Smooth muscle cell (in vitro differentiated cells): Measurements from ENCODE around the gene CHCHD6. TPM values are rescaled to one million over a fixed set of nuclear protein-coding genes. Genes with fewer than 3 reads are reported as not detected.

ENCODE experiments used
- DNase-seq: peaks from one replicate; lab custom pipeline; 2025; ENCODE audit not compliant: unreplicated experiment; lab: John Stamatoyannopoulos, UW
- H2AFZ ChIP-seq: fragments of 200-600 bp; sonication (generic); 2 replicates; pipeline ENCODE4 v1.6.0; 2016; ENCODE audit warnings: antibody characterized with exemption, low read depth, mild to moderate bottlenecking
- H3F3A ChIP-seq: fragments of 200-600 bp; sonication (generic); 2 replicates; pipeline ENCODE4 v1.6.0; 2017; ENCODE audit warnings: antibody characterized with exemption, low read depth
- H3K27ac ChIP-seq: fragments of 200-600 bp; sonication (generic); 2 replicates; pipeline ENCODE4 v1.5.1; 2016; ENCODE audit warnings: low read depth, mild to moderate bottlenecking
- H3K27me3 ChIP-seq: fragments of 200-600 bp; sonication (generic); 2 replicates; pipeline ENCODE4 v1.6.1; 2016; ENCODE audit warnings: low read depth, mild to moderate bottlenecking
- H3K36me3 ChIP-seq: fragments of 200-600 bp; sonication (generic); 2 replicates; pipeline ENCODE4 v1.5.1; 2016; ENCODE audit warnings: low read depth
- H3K4me1 ChIP-seq: fragments of 200-600 bp; sonication (generic); 2 replicates; pipeline ENCODE4 v1.5.1; 2016; ENCODE audit warnings: low read depth
- H3K4me2 ChIP-seq: fragments of 200-600 bp; sonication (generic); 2 replicates; pipeline ENCODE4 v1.6.0; 2016; ENCODE audit warnings: mild to moderate bottlenecking
- H3K4me3 ChIP-seq: fragments of 200-600 bp; sonication (generic); 2 replicates; pipeline ENCODE4 v1.5.1; 2016; ENCODE audit warnings: mild to moderate bottlenecking
- H3K79me2 ChIP-seq: fragments of 200-600 bp; sonication (generic); 2 replicates; pipeline ENCODE4 v1.6.0; 2016; ENCODE audit warnings: low read depth, mild to moderate bottlenecking
- H3K9ac ChIP-seq: fragments of 200-600 bp; sonication (generic); 2 replicates; pipeline ENCODE4 v1.6.0; 2016; ENCODE audit warnings: low read depth
- H3K9me3 ChIP-seq: fragments of 200-600 bp; sonication (generic); replicated peaks from 2 replicates; pipeline ENCODE4 v1.5.1; 2016; ENCODE audit warnings: low read depth
- H4K20me1 ChIP-seq: fragments of 200-600 bp; sonication (generic); 2 replicates; pipeline ENCODE4 v1.6.0; 2016; ENCODE audit warnings: low read depth
- CTCF ChIP-seq: fragments of 200-600 bp; sonication (generic); IDR thresholded peaks from 2 replicates; pipeline ENCODE4 v1.5.1; 2017; ENCODE audit warnings: borderline replicate concordance, mild to moderate bottlenecking, antibody characterized with exemption; ENCODE audit not compliant: insufficient read depth, poor library complexity, severe bottlenecking
- WGBS: methylation state at CpG from one replicate; pipeline ENCODE4 v1.1.7; 2016; ENCODE audit warnings: low lambda C conversion rate; 5-methylcytosine and 5-hydroxymethylcytosine counted together
- polyA plus RNA-seq: library from polyadenylated mRNA; unstranded; fragments of >200 nt; fragmentation: Nextera tagmentation; extraction: Ambion mirVana; gene quantifications from 2 replicates; pipeline ENCODE4 v1.2.1, GENCODE V29; 2016
- total RNA-seq: library from RNA; depleted of rRNA; stranded (reverse); fragments of >200 nt; gene quantifications from 2 replicates; pipeline ENCODE4 v1.2.3, GENCODE V29; 2014

The CHCHD6 gene
- total and polyA plus RNA-seq, 2 experiments from 2014 or later, result 6.7 to 27.2 TPM

DNA sequence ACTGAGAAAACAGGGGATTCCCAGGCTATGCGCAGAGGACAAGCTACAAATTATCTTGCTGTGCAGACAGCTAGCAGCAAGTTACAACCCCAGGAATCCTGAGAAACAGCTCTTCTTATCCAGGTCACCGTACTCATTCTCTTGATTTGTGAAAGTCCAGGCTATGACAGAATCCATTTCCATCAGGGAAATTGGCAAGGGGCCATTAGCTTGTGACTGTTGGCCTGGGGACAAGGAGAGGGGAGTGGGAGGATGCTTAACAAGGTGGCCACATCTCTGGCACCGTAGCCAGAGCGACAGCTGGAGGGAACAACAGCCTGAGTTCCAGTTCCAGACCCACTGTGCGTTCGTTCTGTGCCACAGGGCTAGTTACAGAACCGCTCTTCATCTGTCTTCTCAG lies 233.9 kb downstream of the CHCHD6 start:
- H3K4me2 ChIP-seq, result no peak overlapping the region
- no peak overlapping the region for H2AFZ ChIP-seq
- H3K4me3 ChIP-seq, result no peak overlapping the region
- 79% methylated on average over 7 of the region's 7 CpGs for WGBS
- H3K9ac ChIP-seq, result no peak overlapping the region
- no peaks in the 10 kb centered on the region for H3K27me3 ChIP-seq
- DNase-seq, result no peak
- no peaks in the 10 kb centered on the region for H3K9me3 ChIP-seq
- no peaks in the 10 kb centered on the region for H3K4me1 ChIP-seq
- H4K20me1 ChIP-seq, result no peaks in the 10 kb centered on the region
- TF ChIP-seq CTCF, result no peak
- no peak overlapping the region for H3K27ac ChIP-seq
- no peaks in the 10 kb centered on the region for H3K36me3 ChIP-seq
- no peaks in the 10 kb centered on the region for H3K79me2 ChIP-seq
- H3F3A ChIP-seq, result peaks cover 10% of the 10 kb centered on the region

GRCh38 chr3:126938520-126939337 lies 234.7 kb downstream of the CHCHD6 start:
- TF ChIP-seq CTCF, result no peak
- no peaks in the 10 kb centered on the region for H3K27me3 ChIP-seq
- H2AFZ ChIP-seq, result no peak overlapping the region
- H3K36me3 ChIP-seq, result no peaks in the 10 kb centered on the region
- H3F3A ChIP-seq, result peaks cover 4% of the 10 kb centered on the region
- H3K4me1 ChIP-seq, result no peaks in the 10 kb centered on the region
- no peak overlapping the region for H3K4me3 ChIP-seq
- no peak overlapping the region for H3K27ac ChIP-seq
- no peaks in the 10 kb centered on the region for H4K20me1 ChIP-seq
- H3K4me2 ChIP-seq, result no peak overlapping the region
- no peaks in the 10 kb centered on the region for H3K79me2 ChIP-seq
- DNase-seq, result no peak
- no peaks in the 10 kb centered on the region for H3K9me3 ChIP-seq
- H3K9ac ChIP-seq, result no peak overlapping the region
- whole genome bisulfite sequencing, result 86% methylated on average over 8 of the region's 8 CpGs

DNA sequence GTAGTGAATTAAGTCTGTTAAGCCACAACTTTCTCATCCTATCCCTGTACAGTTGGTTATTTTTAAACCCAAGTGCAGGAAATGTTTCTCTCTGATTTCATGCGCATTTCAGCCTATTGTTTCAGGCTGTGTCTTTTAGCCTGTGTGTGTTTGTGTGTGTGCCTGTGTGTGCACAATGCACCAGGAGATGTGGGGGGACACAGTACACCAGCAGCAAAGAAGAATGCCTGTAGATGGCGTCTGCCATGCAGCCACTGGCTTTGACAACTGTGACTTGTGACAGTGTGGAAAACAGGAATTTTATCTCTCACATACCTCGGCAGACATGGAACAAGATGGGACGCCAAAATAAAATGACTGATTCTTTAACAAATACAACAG lies 235.3 kb downstream of the CHCHD6 start:
- Histone ChIP-seq H3K4me2 (no peak overlapping the region), H3K4me1 (no peaks in the 10 kb centered on the region), H3K9me3 (no peaks in the 10 kb centered on the region), H3K79me2 (no peaks in the 10 kb centered on the region), H3K4me3 (no peak overlapping the region), H2AFZ (no peak overlapping the region), H3F3A (peaks cover 4% of the 10 kb centered on the region), H3K36me3 (no peaks in the 10 kb centered on the region), H3K27ac (no peak overlapping the region), H3K27me3 (no peaks in the 10 kb centered on the region), H4K20me1 (no peaks in the 10 kb centered on the region), H3K9ac (no peak overlapping the region)
- no peak for DNase-seq
- WGBS, result 39% methylated on average over 4 of the region's 4 CpGs
- no peak for TF ChIP-seq CTCF

GRCh38 chr3:126939733-126940132 lies 235.7 kb downstream of the CHCHD6 start:
- Histone ChIP-seq H2AFZ (no peak overlapping the region), H3K4me1 (no peaks in the 10 kb centered on the region), H3K4me3 (no peak overlapping the region), H3K4me2 (no peak overlapping the region), H3K36me3 (no peaks in the 10 kb centered on the region), H3K9ac (no peak overlapping the region), H3K27me3 (no peaks in the 10 kb centered on the region), H3K79me2 (no peaks in the 10 kb centered on the region), H3K9me3 (no peaks in the 10 kb centered on the region), H4K20me1 (no peaks in the 10 kb centered on the region), H3K27ac (no peak overlapping the region), H3F3A (peaks cover 3% of the 10 kb centered on the region)
- no peak for DNase-seq
- no peak for TF ChIP-seq CTCF
- 88% methylated on average over 3 of the region's 3 CpGs for WGBS
